NCI-H510A (cell line): ENCODE data around the gene UNC13A.

Experiments used
- DNase-seq: peaks from one replicate; lab custom pipeline; 2025; lab: John Stamatoyannopoulos, UW

UNC13A gene

DNA sequence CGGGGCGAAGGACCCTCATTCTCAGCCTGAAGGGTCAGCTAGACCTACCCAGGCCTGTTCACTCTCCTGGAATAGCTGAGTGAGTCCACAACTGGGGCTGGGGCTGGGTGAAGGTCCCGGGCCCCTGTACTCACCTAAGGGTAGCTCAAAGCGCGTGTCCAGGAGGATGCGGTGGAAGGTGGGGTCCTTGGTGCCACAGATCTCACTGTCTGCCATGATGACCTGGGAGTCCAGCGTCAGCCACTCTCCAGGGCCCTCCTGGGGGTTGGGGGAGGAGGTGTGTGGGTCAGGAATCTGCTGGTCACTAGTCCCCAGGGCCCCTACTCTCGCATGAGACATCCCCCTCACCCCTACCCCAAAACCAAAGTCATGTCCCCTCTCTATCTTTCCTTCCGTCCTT, 18.7 kb downstream of the UNC13A start:
- DNase-seq = no peak

GRCh38 chr19:17665058-17665457, 23.1 kb downstream of the UNC13A start:
- DNase-seq = no peak

GRCh38 chr19:17659996-17660395, 28.2 kb downstream of the UNC13A start:
- no peak for DNase-seq

- no peak for DNase-seq
Measured at GRCh38 chr19:17658666-17659065, 29.5 kb downstream of the UNC13A start.

DNA sequence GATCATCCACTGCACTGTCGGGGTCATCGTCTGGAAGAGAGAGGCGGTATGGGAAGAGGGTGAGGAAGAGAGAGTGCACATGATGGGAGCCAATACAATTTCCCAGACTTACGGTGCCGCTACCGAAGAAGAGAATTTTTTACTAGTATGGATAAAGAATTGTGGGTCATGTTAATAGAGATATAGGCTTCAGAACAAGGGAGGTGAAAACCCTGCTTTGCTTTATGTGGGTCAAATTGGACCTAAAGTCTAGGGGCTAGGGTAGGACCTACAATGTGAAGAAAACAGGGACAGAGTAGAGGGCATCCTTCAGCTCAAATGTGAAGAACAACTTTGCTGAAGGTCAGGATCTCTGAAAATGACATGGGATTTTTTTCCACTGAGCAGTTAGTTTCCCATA, 29.9 kb downstream of the UNC13A start:
- no peak for DNase-seq

- DNase-seq = no peak
Measured at GRCh38 chr19:17656970-17657369, 31.2 kb downstream of the UNC13A start.

DNA sequence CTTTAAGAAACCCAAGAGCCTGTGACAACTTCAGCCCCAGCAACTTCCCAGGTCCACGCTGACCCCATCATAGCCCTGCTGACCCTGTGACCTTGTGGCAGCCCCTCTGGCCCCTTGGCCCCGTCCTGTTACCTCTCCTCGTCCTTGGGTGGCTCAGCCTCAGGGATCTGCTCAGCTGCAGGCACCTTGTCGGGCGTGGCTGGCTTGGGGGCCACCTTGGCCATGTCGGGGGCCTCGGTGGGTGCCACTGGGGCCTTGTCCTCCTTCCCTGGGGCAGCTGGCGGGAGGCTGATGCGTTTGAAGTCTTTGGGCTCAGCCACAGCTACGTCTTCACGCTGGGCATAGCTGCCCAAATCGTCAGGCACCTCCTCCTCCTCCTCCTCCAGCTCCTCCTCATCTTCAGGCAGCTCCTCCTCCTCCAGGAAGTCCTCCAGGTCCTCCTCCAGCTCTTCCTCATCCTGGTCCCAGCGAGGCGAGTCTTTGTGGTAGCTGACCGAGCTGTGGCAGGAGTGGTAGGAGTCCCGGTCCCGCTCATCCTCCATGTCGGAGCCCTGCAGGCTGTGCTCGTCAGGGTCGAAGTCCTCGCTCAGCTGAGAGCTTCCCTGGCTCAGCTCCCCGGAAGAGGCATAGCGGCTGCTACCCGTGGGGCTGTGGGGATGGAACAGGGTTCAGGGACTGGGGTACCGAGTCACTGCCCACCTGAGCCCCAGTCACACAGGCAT, 32.2 kb downstream of the UNC13A start:
- DNase-seq = no peak

- no peak for DNase-seq
Measured at GRCh38 chr19:17654993-17655392, 33.2 kb downstream of the UNC13A start.

DNA sequence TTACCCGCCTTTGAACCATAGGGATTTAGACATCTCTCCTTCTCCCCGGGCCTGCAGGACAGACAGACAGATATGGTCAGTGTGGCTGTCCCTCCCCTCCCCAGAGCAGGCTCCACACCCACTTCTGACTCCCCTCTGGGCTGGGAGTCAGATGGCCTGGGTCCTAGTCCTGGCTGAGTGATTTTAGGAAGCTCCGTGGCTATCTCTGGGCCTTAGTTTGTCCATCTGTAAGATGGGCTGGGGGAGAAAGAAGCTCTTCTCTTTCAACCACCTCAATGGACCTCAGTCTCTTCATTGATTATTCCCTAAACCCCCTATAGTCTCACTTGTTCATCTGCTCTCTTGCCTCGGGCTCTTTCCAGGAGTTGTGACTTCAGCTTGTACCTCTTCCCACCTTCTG, 35.5 kb downstream of the UNC13A start:
- DNase-seq = no peak

DNA sequence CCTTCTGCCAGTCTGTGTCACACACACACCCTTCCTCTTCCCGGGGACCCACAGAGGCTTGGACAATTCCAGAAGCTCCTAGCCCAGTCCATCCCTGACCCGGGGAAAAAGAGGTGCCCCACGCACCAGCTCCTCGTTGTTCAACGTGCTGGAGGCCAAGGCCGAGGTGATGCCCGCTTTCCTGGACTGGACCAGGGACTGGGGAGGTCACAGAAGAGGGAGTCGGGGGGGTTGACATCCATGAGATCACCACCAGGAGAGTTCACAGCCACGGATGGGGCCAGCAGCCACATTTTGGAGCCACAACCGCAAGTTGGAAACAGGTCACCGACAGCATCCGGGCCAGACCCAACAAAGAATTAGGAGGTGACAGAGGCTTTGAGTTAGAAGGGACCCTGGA, 39.4 kb downstream of the UNC13A start:
- DNase-seq = no peak

DNA sequence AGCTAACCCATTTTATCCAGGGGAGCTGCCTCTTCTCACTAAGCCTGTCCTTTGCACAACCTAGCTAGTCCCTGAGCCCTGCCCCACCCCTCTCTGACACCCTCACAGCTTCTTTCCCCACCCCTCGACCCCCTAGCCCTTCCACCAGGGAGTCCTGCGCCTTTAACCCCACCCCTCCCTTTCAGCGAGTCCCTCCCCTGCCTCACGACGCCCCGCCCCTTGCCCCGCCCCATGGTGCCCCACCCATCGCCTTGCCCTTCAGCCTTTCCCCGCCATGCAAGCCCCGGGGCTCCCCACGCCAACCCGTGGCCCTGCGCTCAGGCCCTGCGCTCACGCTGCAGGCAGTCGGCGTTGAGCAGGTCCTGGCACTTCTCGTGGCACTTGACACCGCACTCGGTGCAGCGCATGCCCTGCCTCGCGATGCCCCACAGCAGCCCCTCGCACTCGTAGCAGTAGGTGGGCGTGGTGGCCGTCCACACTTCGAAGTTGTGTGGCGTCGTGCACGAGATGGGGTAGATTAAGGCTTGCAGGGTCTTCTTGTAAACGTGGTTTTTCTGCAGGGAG, 40.0 kb downstream of the UNC13A start:
- DNase-seq = no peak

DNA sequence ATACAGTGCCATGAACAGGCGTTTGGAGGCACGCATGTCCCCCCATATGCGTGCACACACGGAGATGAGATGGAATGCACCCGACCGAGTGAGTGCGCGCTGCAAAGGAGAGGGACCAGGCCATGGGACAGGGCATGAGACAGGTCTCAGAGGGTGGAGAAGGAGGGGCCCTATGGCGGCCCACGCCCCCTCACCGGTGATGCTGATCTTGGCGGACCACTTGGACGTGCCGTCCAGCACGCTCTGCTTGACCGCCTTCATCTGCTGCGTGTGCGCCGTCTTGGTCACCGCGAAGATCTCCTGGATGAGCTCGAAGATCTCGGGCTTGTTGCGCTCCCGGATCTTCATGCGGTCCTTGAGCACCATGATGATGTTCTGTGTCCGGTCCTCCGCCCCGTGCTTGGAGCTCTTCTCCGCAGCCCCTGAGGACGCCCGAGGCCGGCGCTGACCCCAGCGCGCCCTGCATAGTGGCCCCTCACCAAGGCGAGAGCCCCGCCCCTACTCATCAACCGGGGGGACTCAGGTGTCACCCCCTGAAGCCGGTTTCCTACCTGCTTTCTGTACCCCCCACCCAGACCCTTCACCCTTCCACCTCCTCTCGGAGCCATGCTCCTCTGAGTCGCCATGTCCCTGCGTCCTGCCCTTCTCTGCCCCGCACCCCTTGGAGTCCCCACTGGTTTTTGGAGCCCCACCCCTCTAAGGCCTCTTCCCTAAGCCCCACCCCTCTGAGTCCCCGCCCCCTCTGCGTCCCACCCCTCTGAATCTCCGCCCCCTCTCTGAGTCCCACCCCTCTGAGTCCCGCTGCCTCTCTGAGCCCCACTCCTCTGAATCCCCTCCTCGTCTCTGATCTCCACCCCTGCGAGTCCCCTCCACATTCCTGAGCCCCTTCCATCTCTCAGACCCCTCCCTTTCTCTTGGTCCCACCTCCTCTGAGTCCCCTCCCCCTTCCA, 40.8 kb downstream of the UNC13A start:
- DNase-seq = no peak

DNA sequence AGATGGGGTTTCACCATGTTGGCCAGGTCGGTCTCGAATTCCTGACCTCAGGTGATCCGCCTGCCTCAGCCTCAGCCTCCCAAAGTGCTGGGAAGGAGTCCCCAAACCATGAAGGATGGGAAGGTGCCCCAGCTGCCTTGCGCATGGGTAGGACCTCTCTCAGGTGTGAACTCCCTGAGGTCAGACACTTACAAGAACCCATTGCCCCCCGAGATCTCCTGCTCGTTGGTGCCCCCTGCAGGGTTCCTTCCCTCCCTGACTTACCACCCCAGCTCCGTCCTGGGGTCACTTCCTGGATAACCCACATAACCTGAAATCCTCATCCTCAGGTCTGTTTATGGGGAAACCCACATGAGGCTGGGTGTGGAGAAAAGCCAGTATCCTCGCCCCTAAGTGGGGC, 41.7 kb downstream of the UNC13A start:
- DNase-seq = no peak

DNA sequence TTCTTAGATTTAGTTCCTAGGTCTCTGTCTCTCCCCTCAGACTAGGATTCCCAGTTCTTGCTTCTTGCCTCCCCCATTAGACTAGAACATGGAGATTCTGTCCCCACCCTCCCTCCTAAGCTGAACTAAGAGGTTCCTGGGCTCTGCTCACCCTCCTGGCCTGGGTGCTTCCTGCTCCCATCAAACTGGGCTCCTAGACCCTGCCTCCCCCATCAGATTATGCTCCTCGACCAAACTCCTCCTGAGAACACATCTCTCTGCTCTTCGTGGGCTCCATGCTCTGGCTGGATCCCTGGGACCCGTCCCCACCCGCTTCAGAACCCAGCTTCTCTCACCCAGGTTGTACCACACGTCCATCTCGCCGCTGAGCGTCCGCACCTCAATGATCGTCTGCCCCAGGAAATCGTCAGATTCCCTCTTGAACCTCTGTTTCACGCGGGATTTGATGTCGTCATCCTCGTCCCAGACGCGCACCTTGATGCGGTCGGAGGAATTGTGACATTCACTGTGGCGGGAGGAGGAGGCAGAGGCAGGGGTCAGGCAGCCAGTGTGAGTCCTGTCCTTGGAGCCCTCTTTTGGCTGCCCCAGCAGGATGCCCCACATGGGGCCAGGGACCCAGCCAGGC, 42.7 kb downstream of the UNC13A start:
- no peak for DNase-seq

DNA sequence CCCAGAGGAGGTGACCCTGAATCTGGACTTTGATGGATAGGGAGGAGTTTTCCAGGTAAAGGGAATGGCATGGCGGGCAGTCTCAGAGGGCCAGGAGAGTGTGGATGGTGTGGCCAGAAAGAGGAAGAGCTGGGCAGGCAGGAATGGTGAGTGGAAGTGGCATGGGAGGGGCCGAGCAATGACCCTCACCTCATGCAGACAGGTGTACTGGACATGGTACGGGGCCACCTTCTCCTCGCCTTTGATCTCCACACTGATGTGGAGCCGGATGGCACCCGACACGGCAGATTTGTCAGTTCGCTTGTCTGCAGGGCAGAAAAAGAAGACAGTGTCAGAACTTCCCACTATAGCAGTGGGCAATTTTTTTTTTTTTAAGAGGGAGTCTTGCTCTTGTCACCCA, 45.5 kb downstream of the UNC13A start:
- DNase-seq = no peak

DNA sequence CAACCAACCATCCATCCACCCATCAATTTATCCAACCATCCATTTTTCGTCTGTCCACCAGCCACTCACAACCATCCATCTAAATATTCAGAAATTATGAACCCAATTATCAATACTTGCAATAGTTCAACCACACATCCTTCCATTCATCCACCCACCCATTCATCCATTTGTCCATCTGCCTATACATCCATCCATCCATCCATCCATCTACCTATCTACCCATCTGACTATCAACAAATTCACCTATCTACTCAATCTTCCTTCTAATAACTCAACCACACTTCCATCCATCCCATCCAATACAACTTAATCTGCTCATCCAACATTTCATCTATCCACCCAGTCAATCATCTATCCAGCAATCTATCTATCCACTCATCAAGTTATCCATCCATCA, 46.3 kb downstream of the UNC13A start:
- DNase-seq = no peak

DNA sequence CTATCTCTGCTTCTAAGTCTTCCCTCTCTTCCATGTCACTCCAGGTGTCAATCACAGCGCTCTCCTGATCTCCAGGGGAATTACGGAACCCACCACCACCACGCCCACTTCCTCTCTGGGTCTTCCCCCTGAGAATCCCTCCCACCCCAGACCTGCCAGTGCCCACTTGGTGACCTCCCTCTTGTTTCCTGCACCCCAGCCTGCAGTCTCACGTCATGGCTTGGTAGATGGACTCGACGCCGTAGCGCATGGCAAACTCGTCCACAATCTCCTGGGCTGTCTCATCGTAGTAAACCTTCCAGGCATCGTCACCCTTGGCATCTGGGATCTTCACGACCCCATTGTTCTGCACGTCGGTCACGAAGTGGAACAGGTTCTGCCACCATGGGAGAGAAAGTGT, 47.0 kb downstream of the UNC13A start:
- DNase-seq = no peak

GRCh38 chr19:17633700-17634099, 54.5 kb downstream of the UNC13A start:
- DNase-seq = no peak

GRCh38 chr19:17632577-17632976, 55.6 kb downstream of the UNC13A start:
- no peak for DNase-seq

GRCh38 chr19:17629760-17630159, 58.4 kb downstream of the UNC13A start:
- no peak for DNase-seq

DNA sequence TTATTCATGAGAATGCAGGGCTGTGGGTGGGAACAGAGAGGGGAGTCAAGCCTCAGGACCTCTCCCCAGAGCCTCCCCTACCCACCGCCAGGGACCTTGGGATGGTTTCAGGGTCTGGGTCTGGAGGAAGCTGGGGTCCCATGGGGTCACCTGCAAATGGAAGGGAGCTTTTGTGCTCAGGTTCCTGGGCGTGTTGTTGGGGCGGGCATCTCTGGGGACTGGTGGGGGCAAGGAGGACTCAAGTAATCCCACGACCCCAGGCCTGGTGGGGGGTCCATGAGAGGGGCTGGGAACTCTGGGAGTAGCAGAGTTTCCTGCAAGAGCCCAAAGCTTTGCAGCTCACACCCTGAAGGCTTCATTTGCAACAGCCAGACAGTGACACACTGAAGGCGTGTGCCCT, 60.2 kb downstream of the UNC13A start:
- DNase-seq = no peak

DNA sequence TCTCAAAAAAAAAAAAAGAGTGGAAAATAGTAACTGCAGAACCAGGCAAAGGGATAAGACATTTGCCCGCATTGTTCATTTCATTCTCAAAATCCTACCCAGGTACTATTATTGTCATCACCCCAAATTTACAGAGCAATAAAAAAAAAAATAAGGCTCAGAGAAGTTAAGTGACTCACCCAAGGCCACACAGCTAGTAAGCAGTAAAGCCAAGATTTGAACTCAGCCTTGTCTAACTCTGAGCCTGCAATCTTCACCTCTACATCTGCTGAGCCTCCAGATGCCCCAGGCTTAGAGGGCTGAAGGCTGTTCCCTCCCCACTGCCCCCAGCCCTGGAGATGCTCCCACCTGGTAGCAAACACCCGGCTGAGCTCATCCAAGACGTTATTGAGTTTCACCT, 61.0 kb downstream of the UNC13A start:
- no peak for DNase-seq
